ENCODE data around the gene KIF18B.

Gene KIF18B

GRCh38 chr17:44879376-44879775, 68.2 kb downstream of the KIF18B start:
- TF ChIP-seq, protein P1, sequence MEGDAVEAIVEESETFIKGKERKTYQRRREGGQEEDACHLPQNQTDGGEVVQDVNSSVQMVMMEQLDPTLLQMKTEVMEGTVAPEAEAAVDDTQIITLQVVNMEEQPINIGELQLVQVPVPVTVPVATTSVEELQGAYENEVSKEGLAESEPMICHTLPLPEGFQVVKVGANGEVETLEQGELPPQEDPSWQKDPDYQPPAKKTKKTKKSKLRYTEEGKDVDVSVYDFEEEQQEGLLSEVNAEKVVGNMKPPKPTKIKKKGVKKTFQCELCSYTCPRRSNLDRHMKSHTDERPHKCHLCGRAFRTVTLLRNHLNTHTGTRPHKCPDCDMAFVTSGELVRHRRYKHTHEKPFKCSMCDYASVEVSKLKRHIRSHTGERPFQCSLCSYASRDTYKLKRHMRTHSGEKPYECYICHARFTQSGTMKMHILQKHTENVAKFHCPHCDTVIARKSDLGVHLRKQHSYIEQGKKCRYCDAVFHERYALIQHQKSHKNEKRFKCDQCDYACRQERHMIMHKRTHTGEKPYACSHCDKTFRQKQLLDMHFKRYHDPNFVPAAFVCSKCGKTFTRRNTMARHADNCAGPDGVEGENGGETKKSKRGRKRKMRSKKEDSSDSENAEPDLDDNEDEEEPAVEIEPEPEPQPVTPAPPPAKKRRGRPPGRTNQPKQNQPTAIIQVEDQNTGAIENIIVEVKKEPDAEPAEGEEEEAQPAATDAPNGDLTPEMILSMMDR (IDR thresholded peaks at IDR 0.05; ENCODE audit: low read depth, low read length), result no peak
- H3K36me3 ChIP-seq, result peaks cover 92% of the 10 kb centered on the region

GRCh38 chr17:44878627-44879221, 68.8 kb downstream of the KIF18B start:
- no peak overlapping the region for H3K4me3 ChIP-seq (ENCODE audit: low read depth, low read length)
- TF ChIP-seq, protein P1 (IDR thresholded peaks at IDR 0.05; ENCODE audit: low read depth, low read length), result peak; percentile 53
- peaks cover 90% of the 10 kb centered on the region for H3K36me3 ChIP-seq
- H3K27ac ChIP-seq, result no peak overlapping the region
- H3K9me3 ChIP-seq (ENCODE audit: severe bottlenecking), result no peaks in the 10 kb centered on the region
- DNase-seq, result peak; percentile 39
- H3K27me3 ChIP-seq (ENCODE audit: insufficient read depth, low read depth, severe bottlenecking), result no peaks in the 10 kb centered on the region

More at GRCh38 chr17:44879376-44879775, 68.2 kb downstream of the KIF18B start:
- no peaks in the 10 kb centered on the region for H3K9me3 ChIP-seq (ENCODE audit: severe bottlenecking)
- DNase-seq, result no peak
- no peak overlapping the region for H3K27ac ChIP-seq
- H3K4me3 ChIP-seq (ENCODE audit: low read depth, low read length), result no peak overlapping the region
- H3K27me3 ChIP-seq (ENCODE audit: insufficient read depth, low read depth, severe bottlenecking), result no peaks in the 10 kb centered on the region

- TF ChIP-seq, protein P1 (IDR thresholded peaks at IDR 0.05; ENCODE audit: low read depth, low read length), result no peak
- H3K27ac ChIP-seq, result no peak overlapping the region
- H3K9me3 ChIP-seq (ENCODE audit: severe bottlenecking), result no peaks in the 10 kb centered on the region
- no peak for DNase-seq
- no peak overlapping the region for H3K4me3 ChIP-seq (ENCODE audit: low read depth, low read length)
- peaks cover 87% of the 10 kb centered on the region for H3K36me3 ChIP-seq
- H3K27me3 ChIP-seq (ENCODE audit: insufficient read depth, low read depth, severe bottlenecking), result no peaks in the 10 kb centered on the region
Measured at GRCh38 chr17:44877121-44877520, 70.5 kb downstream of the KIF18B start.

- Histone ChIP-seq H3K27ac (no peak overlapping the region; the same call in 1 of the 2 replicates), H3K4me3 (ENCODE audit: low read depth, low read length) (no peak overlapping the region), H3K36me3 (peaks cover 88% of the 10 kb centered on the region), H3K9me3 (ENCODE audit: severe bottlenecking) (no peaks in the 10 kb centered on the region), H3K27me3 (ENCODE audit: insufficient read depth, low read depth, severe bottlenecking) (no peaks in the 10 kb centered on the region)
- peak; percentile 76 for DNase-seq
- TF ChIP-seq, protein P1 (IDR thresholded peaks at IDR 0.05; ENCODE audit: low read depth, low read length), result no peak
Measured at GRCh38 chr17:44875761-44876160, 71.8 kb downstream of the KIF18B start.

All from WERI-Rb-1 (cell line).